BJ (cell line): Measurements from ENCODE around the gene ALMS1. TPM values are rescaled to one million over a fixed set of nuclear protein-coding genes. Genes with fewer than 3 reads are reported as not detected.

ENCODE experiments used
- CTCF ChIA-PET: fragments of 350-600 bp; formaldehyde crosslinking; extraction: SDS; loops from one replicate; lab custom pipeline; 2021; ENCODE audit warnings: antibody characterized with exemption, inconsistent platforms; lab: Yijun Ruan, JAX
- POLR2A ChIA-PET: fragments of 300-600 bp; sonication (Branson Sonifier 250); formaldehyde crosslinking; extraction: SDS; loops from one replicate; lab custom pipeline; 2021; ENCODE audit warnings: antibody characterized with exemption; lab: Charles Lee
- DNase-seq: peaks from one replicate; pipeline ENCODE4 v3.0.0-alpha.2; 2011; ENCODE audit warnings: low read depth
- H3K27me3 ChIP-seq: 2 replicates; pipeline ENCODE4 v1.6.0; 2011; ENCODE audit warnings: low read length; ENCODE audit not compliant: control insufficient read depth, insufficient read depth
- H3K36me3 ChIP-seq: 2 replicates; pipeline ENCODE4 v1.5.1; 2011; ENCODE audit warnings: low read length; ENCODE audit not compliant: control insufficient read depth, insufficient read depth
- H3K4me3 ChIP-seq: 2 replicates; pipeline ENCODE4 v1.5.1; 2011; ENCODE audit warnings: low read depth, mild to moderate bottlenecking, control low read depth, low read length
- polyA plus RNA-seq: library from polyadenylated mRNA; depleted of rRNA; stranded (reverse); fragments of >200 nt; gene quantifications from 2 replicates; pipeline ENCODE4 v1.2.3, GENCODE V29; 2011
- TF ChIP-seq, protein P1 (sequence below): IDR thresholded peaks from 2 replicates; pipeline ENCODE4 v1.5.1; 2011; ENCODE audit warnings: low read depth, mild to moderate bottlenecking, control low read depth, inconsistent platforms, low read length, moderate library complexity; ENCODE audit not compliant: insufficient read depth

ALMS1 gene
- polyA plus RNA-seq, 1 experiment: 10.3 TPM

GRCh38 chr2:73564986-73565385 lies 179.3 kb downstream of the ALMS1 start:
- TF ChIP-seq, protein P1, sequence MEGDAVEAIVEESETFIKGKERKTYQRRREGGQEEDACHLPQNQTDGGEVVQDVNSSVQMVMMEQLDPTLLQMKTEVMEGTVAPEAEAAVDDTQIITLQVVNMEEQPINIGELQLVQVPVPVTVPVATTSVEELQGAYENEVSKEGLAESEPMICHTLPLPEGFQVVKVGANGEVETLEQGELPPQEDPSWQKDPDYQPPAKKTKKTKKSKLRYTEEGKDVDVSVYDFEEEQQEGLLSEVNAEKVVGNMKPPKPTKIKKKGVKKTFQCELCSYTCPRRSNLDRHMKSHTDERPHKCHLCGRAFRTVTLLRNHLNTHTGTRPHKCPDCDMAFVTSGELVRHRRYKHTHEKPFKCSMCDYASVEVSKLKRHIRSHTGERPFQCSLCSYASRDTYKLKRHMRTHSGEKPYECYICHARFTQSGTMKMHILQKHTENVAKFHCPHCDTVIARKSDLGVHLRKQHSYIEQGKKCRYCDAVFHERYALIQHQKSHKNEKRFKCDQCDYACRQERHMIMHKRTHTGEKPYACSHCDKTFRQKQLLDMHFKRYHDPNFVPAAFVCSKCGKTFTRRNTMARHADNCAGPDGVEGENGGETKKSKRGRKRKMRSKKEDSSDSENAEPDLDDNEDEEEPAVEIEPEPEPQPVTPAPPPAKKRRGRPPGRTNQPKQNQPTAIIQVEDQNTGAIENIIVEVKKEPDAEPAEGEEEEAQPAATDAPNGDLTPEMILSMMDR: no peak
- H3K4me3 ChIP-seq: no peak overlapping the region
- ChIA-PET POLR2A (no interaction called here), CTCF (no interaction called here)
- H3K27me3 ChIP-seq: no peaks in the 10 kb centered on the region
- no peaks in the 10 kb centered on the region for H3K36me3 ChIP-seq
- DNase-seq: no peak

GRCh38 chr2:73566288-73566878 lies 180.7 kb downstream of the ALMS1 start:
- DNase-seq: no peak
- Histone ChIP-seq H3K36me3 (no peaks in the 10 kb centered on the region), H3K4me3 (no peak overlapping the region), H3K27me3 (no peaks in the 10 kb centered on the region)
- ChIA-PET POLR2A (no interaction called here), CTCF (no interaction called here)
- TF ChIP-seq, protein P1: no peak

DNA sequence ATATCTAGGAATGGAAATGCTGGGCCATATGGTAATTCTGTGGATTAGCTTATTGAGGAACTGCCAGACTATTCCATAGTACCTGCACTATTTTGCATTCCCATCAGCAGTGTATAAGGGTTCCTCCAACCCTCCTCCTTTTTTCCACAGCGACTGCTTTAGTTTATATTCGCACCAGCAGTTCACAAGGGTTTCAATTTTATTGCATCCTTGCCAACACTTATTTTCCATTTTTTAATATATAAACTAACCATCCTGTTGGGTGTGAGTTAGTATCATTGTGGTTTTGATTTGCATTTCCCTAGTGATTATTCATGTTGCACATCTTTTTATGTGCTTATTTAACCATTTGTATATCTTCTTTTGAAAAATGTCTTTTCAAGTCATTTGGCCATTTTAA lies 189.6 kb downstream of the ALMS1 start:
- CTCF ChIA-PET: no interaction called here
- POLR2A ChIA-PET: no interaction called here
- no peak for DNase-seq
- TF ChIP-seq, protein P1: no peak
- no peaks in the 10 kb centered on the region for H3K27me3 ChIP-seq
- no peak overlapping the region for H3K4me3 ChIP-seq
- no peaks in the 10 kb centered on the region for H3K36me3 ChIP-seq

DNA sequence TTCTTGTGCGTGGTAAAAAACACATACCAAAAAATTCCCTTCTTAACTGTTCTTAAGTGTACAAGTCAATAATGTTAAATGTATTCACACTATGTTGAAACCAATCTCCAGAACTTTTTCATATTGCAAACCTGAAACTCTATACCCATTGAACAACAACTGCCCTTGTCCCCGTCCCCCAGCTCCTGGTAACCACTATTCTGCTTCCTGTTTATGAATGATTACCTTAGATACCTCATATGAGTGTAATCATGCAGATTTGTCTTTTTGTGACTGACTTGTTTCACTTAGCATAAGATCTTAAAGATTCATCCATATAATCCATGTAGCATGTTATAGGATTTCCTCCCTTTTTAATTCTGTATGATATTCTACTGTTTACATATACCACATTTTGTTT lies 196.7 kb downstream of the ALMS1 start:
- TF ChIP-seq, protein P1: no peak
- Histone ChIP-seq H3K36me3 (no peaks in the 10 kb centered on the region), H3K27me3 (no peaks in the 10 kb centered on the region), H3K4me3 (no peak overlapping the region)
- DNase-seq: no peak
- ChIA-PET CTCF (no interaction called here), POLR2A (no interaction called here)

DNA sequence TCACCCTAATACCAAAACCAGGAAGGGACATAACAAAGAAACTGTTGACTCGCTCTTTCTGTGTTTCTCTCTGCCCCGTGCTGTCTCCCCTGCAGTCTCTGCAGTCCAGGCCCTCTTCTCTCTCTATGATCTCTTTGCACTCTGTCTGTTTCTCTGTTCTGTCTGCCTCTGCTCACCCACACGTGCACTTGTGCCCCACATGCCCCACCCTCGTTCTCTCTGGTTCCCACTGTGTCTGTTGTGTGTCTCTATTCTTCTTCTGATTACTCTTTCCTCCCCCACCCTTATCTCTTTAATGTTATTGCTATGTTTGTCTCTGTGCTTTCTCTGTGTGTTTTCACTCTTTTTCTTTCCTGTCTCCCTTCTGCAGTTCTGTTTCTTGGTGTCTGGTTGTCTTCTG lies 202.5 kb downstream of the ALMS1 start:
- ChIA-PET CTCF (no interaction called here), POLR2A (no interaction called here)
- TF ChIP-seq, protein P1: no peak
- DNase-seq: no peak
- Histone ChIP-seq H3K27me3 (no peaks in the 10 kb centered on the region), H3K4me3 (no peak overlapping the region), H3K36me3 (no peaks in the 10 kb centered on the region)
